K562 (cell line): ENCODE data around the gene HTR3C. TPM values are rescaled to one million over a fixed set of nuclear protein-coding genes. Genes with fewer than 3 reads are reported as not detected.

Source experiments
- CHD7 ChIP-seq: fragments of 200-600 bp; sonication (generic); IDR thresholded peaks from one replicate; pipeline ENCODE4 v1.6.1; 2012; ENCODE audit warnings: mild to moderate bottlenecking, low read depth, low read length, inconsistent platforms
- CREBBP ChIP-seq: IDR thresholded peaks from one replicate; pipeline ENCODE4 v1.6.1; 2012; ENCODE audit warnings: low read depth, mild to moderate bottlenecking, control low read depth, inconsistent platforms, low read length
- HEY1 ChIP-seq: fragments of 250-450 bp; sonication (Bioruptor Pico); IDR thresholded peaks from 2 replicates; pipeline ENCODE4 v1.5.0; 2020; ENCODE audit warnings: mild to moderate bottlenecking, moderate library complexity, borderline replicate concordance
- HIVEP1 ChIP-seq: fragments of 250-450 bp; sonication (Bioruptor Pico); IDR thresholded peaks from 2 replicates; pipeline ENCODE4 v1.4.0; 2020; ENCODE audit warnings: mild to moderate bottlenecking
- SIN3A ChIP-seq, 2 experiments: fragments of 150-350 bp in 1 of 2; IDR thresholded peaks; 2 replicates each; pipeline ENCODE4 v1.6.1; 2011 to 2016; ENCODE audit warnings: borderline replicate concordance in 2 of 2, low read depth in 2 of 2, low read length in 2 of 2, mild to moderate bottlenecking in 2 of 2, moderate library complexity in 2 of 2; ENCODE audit not compliant: control insufficient read depth in 1 of 2
- SIRT6 ChIP-seq: IDR thresholded peaks from one replicate; pipeline ENCODE4 v1.6.1; 2012; ENCODE audit warnings: low read depth, mild to moderate bottlenecking, control low read depth, inconsistent platforms, low read length, moderate library complexity
- STAT5A ChIP-seq: IDR thresholded peaks from 2 replicates; pipeline ENCODE4 v1.6.1; 2012; ENCODE audit warnings: low read length, inconsistent platforms, borderline replicate concordance
- TEAD2 ChIP-seq: fragments of 450-650 bp; IDR thresholded peaks from 2 replicates; pipeline ENCODE4 v1.6.1; 2016; ENCODE audit warnings: missing genetic modification characterization, control low read depth, missing compliant biosample characterization
- ZEB2 ChIP-seq: fragments of 450-650 bp; IDR thresholded peaks from 2 replicates; pipeline ENCODE4 v1.6.1; 2016
- polyA plus RNA-seq, 8 experiments: library from polyadenylated mRNA; depleted of rRNA in 4 of 8; stranded (reverse) in 5 of 8; unstranded in 3 of 8; fragments of >200 nt; fragmentation: Nextera tagmentation in 2 of 8; fragmentation: Illumina TruSeq in 1 of 8; extraction: Ambion mirVana in 2 of 8; extraction: Trizol in 1 of 8; gene quantifications; 2 replicates each; pipeline versions ENCODE4 v1.2.1 to v1.2.3, GENCODE V29; 2011 to 2014; ENCODE audit warnings: inconsistent platforms in 1 of 8, missing spikeins in 1 of 8
- total RNA-seq, 7 experiments: library from RNA; depleted of rRNA in 6 of 7; stranded (reverse); fragments of >200 nt in 6 of 7; fragmentation: Illumina TruSeq in 2 of 7; extraction: Trizol in 2 of 7; gene quantifications; 2 replicates each; pipeline versions ENCODE4 v1.2.1 to v1.2.3, GENCODE V29; 2011 to 2021; ENCODE audit warnings: low replicate concordance in 1 of 7
- TF ChIP-seq, protein P1 (sequence below): fragments of 250-450 bp; sonication (Bioruptor Pico); IDR thresholded peaks from 2 replicates; pipeline ENCODE4 v1.5.0; 2020; ENCODE audit warnings: mild to moderate bottlenecking
- TF ChIP-seq, protein P2 (sequence below): fragments of 450-650 bp; conservative IDR thresholded peaks from 2 replicates; pipeline ENCODE4 v1.6.1; 2016; ENCODE audit warnings: missing genetic modification characterization, low read depth, mild to moderate bottlenecking, control low read depth, missing compliant biosample characterization
- TF ChIP-seq, protein P3 (sequence below): sonication (generic); formaldehyde crosslinking; IDR thresholded peaks from 2 replicates; pipeline ENCODE4 v1.8.0; 2022; ENCODE audit warnings: mild to moderate bottlenecking, missing genetic modification reagents
- TF ChIP-seq, protein P4 (sequence below): fragments of 250-450 bp; sonication (Bioruptor Pico); IDR thresholded peaks from 2 replicates; pipeline ENCODE4 v1.9.0; 2021; ENCODE audit warnings: mild to moderate bottlenecking

Gene HTR3C
- total and polyA plus RNA-seq, 9 of the 15 experiments (the other 6 are each of a cell fraction or from before 2014, with no cell fraction given), result 0.04 to 0.06 TPM; not detected in 7

DNA sequence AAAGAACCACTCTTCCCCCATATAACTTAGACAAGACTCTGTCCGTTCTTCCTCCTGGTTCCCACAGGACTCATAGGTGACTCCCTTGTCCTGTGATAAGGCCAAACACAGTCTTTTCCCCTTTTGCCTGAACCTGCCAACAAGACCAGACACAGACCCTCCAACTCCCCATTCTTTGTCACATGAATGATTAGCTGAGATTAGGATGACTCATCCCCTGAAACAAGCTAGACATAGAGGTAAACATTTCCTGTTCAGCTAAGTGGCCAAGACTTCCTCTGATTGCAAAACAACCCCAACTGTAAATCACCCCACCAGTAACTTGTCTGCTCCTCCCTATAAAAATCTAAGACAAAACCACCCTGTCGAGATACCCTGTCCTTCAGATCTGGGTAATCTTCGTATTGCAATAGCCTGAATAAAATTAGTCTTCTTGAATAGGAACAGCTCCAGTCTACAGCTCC, 32.6 kb downstream of the HTR3C start (continued):
- TF ChIP-seq CHD7, result no peak
- TF ChIP-seq STAT5A, result no peak
- TF ChIP-seq, protein P1, sequence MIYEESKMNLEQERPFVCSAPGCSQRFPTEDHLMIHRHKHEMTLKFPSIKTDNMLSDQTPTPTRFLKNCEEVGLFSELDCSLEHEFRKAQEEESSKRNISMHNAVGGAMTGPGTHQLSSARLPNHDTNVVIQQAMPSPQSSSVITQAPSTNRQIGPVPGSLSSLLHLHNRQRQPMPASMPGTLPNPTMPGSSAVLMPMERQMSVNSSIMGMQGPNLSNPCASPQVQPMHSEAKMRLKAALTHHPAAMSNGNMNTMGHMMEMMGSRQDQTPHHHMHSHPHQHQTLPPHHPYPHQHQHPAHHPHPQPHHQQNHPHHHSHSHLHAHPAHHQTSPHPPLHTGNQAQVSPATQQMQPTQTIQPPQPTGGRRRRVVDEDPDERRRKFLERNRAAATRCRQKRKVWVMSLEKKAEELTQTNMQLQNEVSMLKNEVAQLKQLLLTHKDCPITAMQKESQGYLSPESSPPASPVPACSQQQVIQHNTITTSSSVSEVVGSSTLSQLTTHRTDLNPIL (CRISPR knock-in tag), result no peak
- no peak for TF ChIP-seq HEY1 (CRISPR knock-in tag)
- TF ChIP-seq SIRT6, result no peak
- no peak for TF ChIP-seq SIN3A (IDR thresholded peaks at IDR 0.05; ENCODE audit: borderline replicate concordance in 2 of 2, control insufficient read depth in 1 of 2, low read depth in 2 of 2, low read length in 2 of 2)
- no peak for TF ChIP-seq HIVEP1 (CRISPR knock-in tag)
- TF ChIP-seq CREBBP, result no peak
- TF ChIP-seq, protein P2, sequence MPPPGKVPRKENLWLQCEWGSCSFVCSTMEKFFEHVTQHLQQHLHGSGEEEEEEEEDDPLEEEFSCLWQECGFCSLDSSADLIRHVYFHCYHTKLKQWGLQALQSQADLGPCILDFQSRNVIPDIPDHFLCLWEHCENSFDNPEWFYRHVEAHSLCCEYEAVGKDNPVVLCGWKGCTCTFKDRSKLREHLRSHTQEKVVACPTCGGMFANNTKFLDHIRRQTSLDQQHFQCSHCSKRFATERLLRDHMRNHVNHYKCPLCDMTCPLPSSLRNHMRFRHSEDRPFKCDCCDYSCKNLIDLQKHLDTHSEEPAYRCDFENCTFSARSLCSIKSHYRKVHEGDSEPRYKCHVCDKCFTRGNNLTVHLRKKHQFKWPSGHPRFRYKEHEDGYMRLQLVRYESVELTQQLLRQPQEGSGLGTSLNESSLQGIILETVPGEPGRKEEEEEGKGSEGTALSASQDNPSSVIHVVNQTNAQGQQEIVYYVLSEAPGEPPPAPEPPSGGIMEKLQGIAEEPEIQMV (tag), result no peak
- TF ChIP-seq, protein P3, sequence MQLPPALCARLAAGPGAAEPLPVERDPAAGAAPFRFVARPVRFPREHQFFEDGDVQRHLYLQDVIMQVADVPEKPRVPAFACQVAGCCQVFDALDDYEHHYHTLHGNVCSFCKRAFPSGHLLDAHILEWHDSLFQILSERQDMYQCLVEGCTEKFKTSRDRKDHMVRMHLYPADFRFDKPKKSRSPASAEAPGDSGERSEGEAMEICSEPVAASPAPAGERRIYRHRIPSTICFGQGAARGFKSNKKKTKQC (CRISPR knock-in tag), result no peak
- no peak for TF ChIP-seq TEAD2
- TF ChIP-seq, protein P4, sequence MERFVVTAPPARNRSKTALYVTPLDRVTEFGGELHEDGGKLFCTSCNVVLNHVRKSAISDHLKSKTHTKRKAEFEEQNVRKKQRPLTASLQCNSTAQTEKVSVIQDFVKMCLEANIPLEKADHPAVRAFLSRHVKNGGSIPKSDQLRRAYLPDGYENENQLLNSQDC (CRISPR knock-in tag), result no peak
- TF ChIP-seq ZEB2, result peak; percentile 67
